TTC549 (cell line): ENCODE data around the gene PRDM4.
"Not testable (repeated sequence)": the region's sequence is repeated elsewhere in the genome, so short reads cannot be mapped to it uniquely, and the experiment has no call there.

ENCODE experiments used
- FAIRE-seq: peaks from 2 replicates; lab custom pipeline; 2012; peaks lifted over from hg19 to GRCh38; lab: Jason Lieb, UNC

PRDM4 gene

GRCh38 chr12:107774349-107775029 lies 13.6 kb upstream of the PRDM4 start, which contains the start of gene ASCL4:
TSS of gene ASCL4 (plus strand) at chr12:107774704. CDS start at chr12:107775219, 515 bp downstream.
- FAIRE-seq, result no peak

DNA sequence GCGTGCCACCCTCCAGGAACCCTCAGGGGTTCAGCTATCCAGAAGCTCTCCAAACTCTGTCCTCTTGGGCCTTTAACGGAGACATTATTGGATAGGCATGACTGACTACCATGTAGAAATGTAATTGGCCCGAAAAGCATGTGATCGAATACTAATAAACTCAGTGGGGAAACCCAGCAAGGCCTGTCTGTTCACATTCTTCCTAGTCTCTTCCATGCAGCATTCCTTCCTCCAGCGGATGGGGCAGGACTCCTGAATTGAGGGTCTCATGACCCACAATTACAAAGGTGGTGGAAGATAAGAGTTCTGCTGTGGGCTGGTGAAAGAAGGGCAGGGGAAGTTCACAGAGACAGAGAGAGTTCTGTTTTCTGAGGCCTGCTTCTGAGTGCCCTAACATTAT lies 6.5 kb upstream of the PRDM4 start:
- no peak for FAIRE-seq

GRCh38 chr12:107765316-107765715 lies 4.4 kb upstream of the PRDM4 start:
- FAIRE-seq, result no peak

DNA sequence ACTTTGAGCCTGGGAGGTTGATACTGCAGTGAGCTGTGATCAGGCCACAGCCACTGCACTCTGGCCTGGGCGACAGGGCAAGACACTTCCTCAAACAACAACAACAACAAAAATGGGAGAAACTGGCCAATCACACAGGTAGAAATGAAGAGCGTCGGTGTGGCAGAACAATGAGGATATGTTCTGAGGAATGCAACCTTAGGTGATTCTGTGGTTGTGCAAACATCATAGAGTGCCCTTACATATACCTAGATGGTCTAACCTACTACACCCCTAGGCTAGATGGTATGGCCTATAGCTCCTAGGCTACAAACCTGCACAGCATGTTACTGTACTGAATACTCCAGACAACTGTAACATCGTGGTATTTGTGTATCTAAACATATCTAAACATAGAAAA lies 3.7 kb upstream of the PRDM4 start:
- FAIRE-seq, result no peak

DNA sequence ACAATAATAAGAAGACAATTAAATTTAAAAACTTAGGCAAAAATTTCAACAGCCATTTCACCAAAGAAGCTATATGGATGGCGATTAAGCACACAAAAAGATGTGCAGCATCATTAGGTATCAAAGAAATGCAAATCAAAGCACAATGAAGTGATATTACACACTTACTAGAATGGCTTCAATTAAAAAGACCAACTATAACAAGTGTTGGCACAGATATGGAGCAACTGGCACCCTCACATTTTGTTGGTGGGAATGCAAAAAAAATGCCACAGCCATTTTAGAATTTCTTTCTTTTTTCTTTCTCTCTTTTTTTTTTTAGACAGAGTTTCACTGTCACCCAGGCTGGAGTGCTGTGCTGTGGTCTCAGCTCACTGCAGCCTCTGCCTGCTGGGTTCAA lies 1.9 kb upstream of the PRDM4 start:
- no peak for FAIRE-seq

DNA sequence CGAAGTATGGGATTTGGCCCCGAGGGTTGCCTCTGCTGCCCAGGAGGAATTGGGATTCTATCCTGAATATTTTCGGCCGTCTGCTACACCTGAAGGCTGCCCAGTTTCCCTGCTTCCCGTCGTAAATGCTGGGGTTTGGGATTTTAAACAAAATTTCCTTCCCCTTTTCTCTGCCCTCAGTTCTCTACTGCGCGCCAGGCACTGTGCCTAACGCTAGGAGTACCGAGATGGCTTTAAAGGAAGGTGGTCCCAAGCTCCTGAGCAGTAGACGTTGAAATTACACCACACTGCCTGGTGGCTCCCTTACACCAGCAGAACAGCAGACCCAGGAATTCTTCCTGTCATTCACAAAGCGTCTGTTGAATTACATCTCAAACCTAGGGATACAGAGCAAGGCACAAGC lies 566 bp upstream of the PRDM4 start:
- no peak for FAIRE-seq

DNA sequence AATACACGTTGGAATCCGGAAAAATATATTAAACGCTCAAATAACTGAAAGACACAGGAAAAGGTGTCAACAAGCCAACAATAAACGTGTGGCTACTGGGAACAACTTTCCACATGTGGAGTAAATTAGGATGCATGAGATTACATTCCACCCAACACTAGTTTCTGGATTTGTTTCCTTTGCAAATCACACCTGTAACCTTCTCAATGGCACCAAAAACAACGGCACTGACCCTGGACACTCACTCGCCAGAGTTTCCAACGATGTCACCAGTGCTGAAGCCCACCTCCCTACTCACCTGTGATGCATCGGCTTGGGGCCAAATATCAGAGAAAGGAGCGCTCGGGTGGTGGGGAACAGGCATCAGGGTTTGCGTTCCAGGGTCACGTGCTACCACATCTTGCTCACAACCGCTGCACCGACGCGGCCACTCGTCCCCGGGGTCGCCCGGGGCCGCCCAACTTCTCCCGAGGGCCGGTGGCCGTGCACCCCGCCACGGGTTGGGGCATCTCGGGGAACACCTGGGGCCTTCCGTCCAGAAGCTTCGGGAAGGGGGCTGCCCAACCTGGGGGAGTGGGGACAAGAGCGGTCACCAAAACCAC lies 629 bp downstream of the PRDM4 start:
- FAIRE-seq, result no peak

DNA sequence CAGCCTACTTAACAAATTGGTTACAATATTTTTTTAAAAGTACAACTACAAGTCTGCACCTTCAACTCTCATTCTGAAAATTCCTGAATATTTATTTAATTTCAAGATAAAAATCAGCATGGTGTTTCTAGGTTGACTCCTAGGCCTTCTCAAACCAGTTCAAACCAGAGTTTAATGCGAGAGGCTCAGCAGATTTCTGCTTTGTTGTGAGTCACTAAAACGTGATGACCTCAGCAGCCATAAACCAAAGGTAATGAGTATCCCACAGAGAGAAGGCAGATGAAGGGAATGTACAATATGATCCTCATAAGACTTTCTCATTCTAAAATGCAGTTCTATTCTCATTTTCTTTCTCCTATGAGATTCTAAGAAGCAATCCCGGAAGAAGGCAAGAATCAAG lies 1.5 kb downstream of the PRDM4 start:
- no peak for FAIRE-seq

DNA sequence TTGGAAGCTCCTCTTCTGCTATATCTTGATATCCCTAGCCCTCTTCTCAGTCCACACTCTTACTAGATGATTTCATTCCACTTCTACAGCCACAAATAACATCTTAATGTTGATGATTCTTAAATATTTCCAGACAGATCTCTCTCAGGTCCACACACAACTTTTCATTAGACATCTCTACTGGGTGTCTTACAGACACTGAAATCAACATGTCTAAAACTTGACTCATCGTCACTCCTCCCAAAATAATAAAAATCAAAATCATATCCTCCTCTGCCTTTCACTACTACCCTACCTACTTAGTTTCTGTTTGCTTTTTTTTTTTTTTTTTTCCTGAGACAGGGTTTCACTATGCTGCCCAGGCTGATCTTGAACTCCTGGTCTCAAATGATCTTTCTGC lies 11.9 kb downstream of the PRDM4 start:
- FAIRE-seq, result no peak

GRCh38 chr12:107748472-107748871 lies 12.5 kb downstream of the PRDM4 start:
- no peak for FAIRE-seq

- no peak for FAIRE-seq
Observed at GRCh38 chr12:107736914-107737313, 24.0 kb downstream of the PRDM4 start.

GRCh38 chr12:107735763-107736162 lies 25.2 kb downstream of the PRDM4 start:
- FAIRE-seq, result no peak

GRCh38 chr12:107734139-107734538 lies 26.8 kb downstream of the PRDM4 start:
- no peak for FAIRE-seq

DNA sequence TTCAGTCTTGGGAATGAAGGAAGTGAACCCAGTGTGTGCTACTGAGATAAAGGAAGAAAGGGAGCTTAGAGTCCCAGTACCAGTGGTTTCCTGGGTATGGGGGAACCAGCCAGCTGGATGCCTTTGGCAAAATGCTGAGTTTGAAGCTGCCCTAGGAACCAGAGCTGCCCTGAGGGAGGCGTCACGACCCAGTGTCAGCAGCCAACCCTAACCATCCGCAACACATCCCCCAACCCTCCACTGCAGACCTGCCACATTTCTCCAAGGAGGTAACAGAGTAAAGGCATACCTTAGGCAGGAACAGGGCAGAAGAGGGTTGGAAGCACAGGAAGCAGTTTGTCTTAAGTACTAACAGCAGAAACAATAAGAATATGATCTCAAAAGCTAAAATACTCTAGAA lies 28.6 kb downstream of the PRDM4 start:
- FAIRE-seq, result no peak

DNA sequence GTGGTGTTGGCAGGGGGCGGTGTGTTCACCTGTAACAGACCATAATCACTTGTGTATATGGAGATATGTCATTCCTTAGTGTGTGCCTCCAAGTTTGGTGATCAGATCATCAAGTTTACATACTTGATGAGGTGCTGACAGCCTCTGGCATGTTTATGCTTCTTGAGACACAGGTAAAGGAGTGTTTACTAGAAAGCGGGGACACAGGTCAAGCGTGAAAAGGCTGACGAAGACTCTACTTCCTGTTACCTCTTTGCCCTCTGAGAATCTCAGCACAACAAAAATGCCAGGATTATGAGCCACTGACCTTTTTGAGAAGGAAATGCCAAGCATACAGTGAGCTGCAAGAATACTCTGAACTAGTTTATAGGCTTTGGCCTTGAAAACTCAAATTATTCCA lies 29.6 kb downstream of the PRDM4 start:
- FAIRE-seq, result no peak

DNA sequence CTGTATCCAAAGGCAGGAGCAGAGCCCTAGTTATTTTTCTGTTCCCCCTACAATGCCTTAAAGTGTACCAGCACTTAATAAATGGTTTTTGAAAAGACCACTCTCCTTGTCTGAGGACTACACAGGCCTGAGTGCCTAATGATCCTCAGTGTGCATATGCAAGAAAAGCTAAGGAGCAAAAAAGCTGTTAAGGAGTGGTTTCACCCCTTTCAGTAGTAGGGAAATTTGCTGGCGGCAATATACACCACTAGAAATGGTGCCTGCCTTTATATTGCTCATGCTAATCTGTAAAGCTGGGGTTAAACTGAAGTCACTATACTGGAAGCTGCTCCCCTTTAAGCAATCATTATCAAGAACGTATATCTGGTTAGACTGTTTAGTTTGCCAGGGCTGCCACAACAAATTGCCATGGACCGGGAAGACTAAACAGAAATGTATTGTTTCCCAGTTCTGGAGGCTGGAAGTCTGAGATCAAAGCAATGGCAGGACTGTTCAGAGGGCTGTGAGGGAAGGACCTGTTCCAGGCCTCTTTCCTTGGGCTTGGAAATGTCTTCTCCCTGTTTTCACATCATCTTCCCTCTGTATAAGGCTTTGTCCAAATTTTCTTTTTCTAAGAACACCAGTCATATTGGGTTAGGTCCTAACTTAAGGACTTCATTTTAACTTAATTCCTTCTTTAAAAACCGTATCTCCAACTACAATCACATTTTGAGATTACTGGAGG lies 30.2 kb downstream of the PRDM4 start:
- FAIRE-seq, result no peak

- not testable (repeated sequence) for FAIRE-seq
Observed at GRCh38 chr12:107727742-107728141, 33.2 kb downstream of the PRDM4 start.

DNA sequence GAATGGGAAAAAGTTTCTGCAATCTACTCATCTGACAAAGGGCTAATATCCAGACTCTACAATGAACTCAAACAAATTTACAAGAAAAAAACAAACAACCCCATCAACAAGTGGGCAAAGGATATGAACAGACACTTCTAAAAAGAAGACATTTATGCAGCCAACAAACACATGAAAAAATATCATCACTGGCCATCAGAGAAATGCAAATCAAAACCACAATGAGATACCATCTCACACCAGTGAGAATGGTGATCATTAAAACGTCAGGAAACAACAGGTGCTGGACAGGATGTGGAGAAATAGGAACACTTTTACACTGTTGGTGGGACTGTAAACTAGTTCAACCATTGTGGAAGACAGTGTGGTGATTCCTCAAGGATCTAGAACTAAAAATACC lies 33.6 kb downstream of the PRDM4 start:
- not testable (repeated sequence) for FAIRE-seq

- FAIRE-seq, result no peak
Observed at GRCh38 chr12:107718606-107719005, 42.3 kb downstream of the PRDM4 start.

DNA sequence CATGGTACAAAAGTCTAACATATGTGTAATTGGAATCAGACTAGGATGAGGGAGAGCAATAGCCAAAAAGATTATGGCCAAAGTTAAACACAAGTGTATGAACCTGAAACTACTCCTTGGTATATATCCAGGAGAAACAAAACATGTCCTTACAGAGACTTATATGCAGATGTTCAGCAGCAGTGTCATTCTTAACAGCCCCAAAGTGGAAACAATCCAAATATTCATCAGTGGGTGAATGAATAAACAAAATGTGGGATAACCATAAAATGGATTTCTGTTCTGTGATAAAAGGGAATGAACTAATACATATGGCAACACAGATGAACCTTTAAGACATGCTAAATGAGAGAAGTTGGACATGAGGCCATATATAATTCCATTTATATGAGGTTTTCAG lies 45.2 kb downstream of the PRDM4 start:
- FAIRE-seq, result no peak

DNA sequence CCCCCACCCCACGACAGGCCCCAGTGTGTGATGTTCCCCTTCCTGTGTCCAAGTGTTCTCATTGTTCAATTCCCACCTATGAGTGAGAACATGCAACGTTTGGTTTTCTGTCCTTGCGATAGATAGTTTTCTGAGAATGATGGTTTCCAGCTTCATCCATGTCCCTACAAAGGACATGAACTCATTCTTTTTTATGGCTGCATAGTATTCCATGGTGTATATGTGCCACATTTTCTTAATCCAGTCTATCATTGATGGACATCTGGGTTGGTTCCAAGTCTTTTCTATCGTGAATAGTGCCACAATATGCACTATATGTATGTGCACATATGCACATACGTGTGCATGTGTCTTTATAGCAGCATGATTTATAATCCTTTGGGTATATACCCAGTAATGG lies 55.4 kb downstream of the PRDM4 start:
- not testable (repeated sequence) for FAIRE-seq

GRCh38 chr12:107704041-107704440 lies 56.9 kb downstream of the PRDM4 start:
- no peak for FAIRE-seq

DNA sequence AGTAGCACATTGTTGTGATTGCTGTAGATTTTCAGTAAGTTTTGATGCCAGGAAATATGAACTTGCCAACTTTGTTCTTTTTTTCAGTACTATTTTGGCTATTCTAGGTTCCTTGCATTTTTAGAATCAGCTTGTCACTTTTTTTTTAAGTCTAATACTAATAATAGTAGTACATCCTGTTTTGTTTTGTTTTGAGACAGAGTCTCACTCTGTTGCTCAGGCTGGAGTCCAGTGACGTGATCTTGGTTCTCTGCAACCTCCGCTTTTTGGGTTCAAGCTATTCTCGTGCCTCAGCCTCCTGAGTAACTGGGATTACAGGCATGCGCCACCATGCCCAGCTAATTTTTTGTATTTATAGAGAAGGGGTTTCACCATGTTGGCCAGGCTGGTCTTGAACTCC lies 58.8 kb downstream of the PRDM4 start:
- FAIRE-seq, result no peak

DNA sequence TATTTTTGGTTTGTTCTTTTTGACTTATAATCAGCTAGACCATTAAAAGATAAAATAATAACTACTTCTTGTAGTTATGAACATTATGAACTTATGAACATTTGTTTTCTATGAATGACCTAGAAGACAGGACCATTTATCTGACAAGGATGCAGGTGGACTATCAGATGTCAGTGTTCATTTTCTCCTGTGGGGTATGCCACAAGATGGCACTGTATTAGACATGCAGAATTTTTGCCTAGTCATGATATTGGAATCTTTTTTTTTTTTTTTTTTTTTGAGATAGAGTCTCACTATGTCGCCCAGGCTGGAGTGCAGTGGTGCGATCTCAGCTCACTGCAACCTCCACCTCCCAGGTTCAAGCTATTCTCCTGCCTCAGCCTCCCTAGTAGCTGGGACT lies 65.2 kb downstream of the PRDM4 start:
- peak; percentile 17 for FAIRE-seq
